Endothelial cell of umbilical vein (primary cell): ENCODE data around the gene SDF4. TPM values are rescaled to one million over a fixed set of nuclear protein-coding genes. Genes with fewer than 3 reads are reported as not detected.

Experiments
- BruUV-seq: library from RNA; stranded (reverse); fragments of 400-500 nt; replicated peaks from 2 replicates; lab custom pipeline; 2021; lab: Mats Ljungman, UMichigan
- CTCF ChIA-PET: fragments of 300-600, 350-600 bp; sonication (Branson Sonifier 250); formaldehyde crosslinking; loops from one replicate; lab custom pipeline; 2021; ENCODE audit warnings: antibody characterized with exemption, inconsistent platforms; lab: Charles Lee
- POLR2A ChIA-PET: fragments of 300-600, 350-600 bp; sonication (Branson Sonifier 250); formaldehyde crosslinking; loops from one replicate; lab custom pipeline; 2021; ENCODE audit warnings: antibody characterized with exemption, inconsistent platforms; lab: Charles Lee
- DNase-seq: peaks from one replicate; pipeline ENCODE4 v3.0.0-alpha.2; 2011; ENCODE audit warnings: low read depth, low spot score
- FAIRE-seq: peaks from 2 replicates; lab custom pipeline; 2011; peaks lifted over from hg19 to GRCh38; lab: Jason Lieb, UNC
- H2AFZ ChIP-seq: 2 replicates; pipeline ENCODE4 v1.6.0; 2012; ENCODE audit warnings: low read depth, low read length, control low read depth, inconsistent platforms
- H3K27ac ChIP-seq: 2 replicates; pipeline ENCODE4 v1.5.1; 2011; ENCODE audit warnings: low read depth, mild to moderate bottlenecking, control low read depth, low read length, moderate library complexity; ENCODE audit not compliant: insufficient read depth
- H3K27me3 ChIP-seq, 2 experiments: 2 replicates each; pipeline versions ENCODE4 v1.6.0 to v1.6.1; 2011; ENCODE audit warnings: low read length in 2 of 2, mixed read lengths in 1 of 2; ENCODE audit not compliant: control insufficient read depth in 2 of 2, insufficient read depth in 2 of 2
- H3K36me3 ChIP-seq, 2 experiments: 2 replicates in 1 of 2; 3 replicates in 1 of 2; pipeline ENCODE4 v1.5.1; 2011; ENCODE audit warnings: low read length in 2 of 2, mild to moderate bottlenecking in 1 of 2, moderate library complexity in 1 of 2; ENCODE audit not compliant: control insufficient read depth in 2 of 2, insufficient read depth in 2 of 2; ENCODE audit errors: extremely low read depth in 1 of 2
- H3K4me1 ChIP-seq: 3 replicates; pipeline ENCODE4 v1.5.1; 2011; ENCODE audit warnings: mild to moderate bottlenecking, low read length; ENCODE audit not compliant: control insufficient read depth, insufficient read depth; ENCODE audit errors: extremely low read depth
- H3K4me2 ChIP-seq: 2 replicates; pipeline ENCODE4 v1.6.1; 2011; ENCODE audit warnings: low read length, control low read depth, mixed read lengths; ENCODE audit not compliant: insufficient read depth
- H3K4me3 ChIP-seq, 3 experiments: fragments of 200-600 bp in 1 of 3; sonication (generic), shearing (Covaris generic) in 1 of 3; replicated peaks in 1 of 3; 2 replicates each; pipeline ENCODE4 v1.5.1; 2011 to 2016; ENCODE audit warnings: control low read depth in 3 of 3, low read length in 3 of 3, mild to moderate bottlenecking in 2 of 3, inconsistent platforms in 1 of 3, low read depth in 1 of 3, moderate library complexity in 1 of 3; ENCODE audit not compliant: insufficient read depth in 1 of 3
- H3K79me2 ChIP-seq: 2 replicates; pipeline ENCODE4 v1.6.0; 2012; ENCODE audit warnings: low read length, inconsistent platforms; ENCODE audit not compliant: control insufficient read depth, insufficient read depth
- H3K9ac ChIP-seq: replicated peaks from 2 replicates; pipeline ENCODE3; 2011; ENCODE audit warnings: low read length, control low read depth; ENCODE audit not compliant: insufficient read depth; ENCODE audit errors: extremely low read depth
- H3K9me1 ChIP-seq: replicated peaks from 3 replicates; pipeline ENCODE4 v1.6.0; 2011; ENCODE audit warnings: mild to moderate bottlenecking, low read length; ENCODE audit not compliant: control insufficient read depth, insufficient read depth; ENCODE audit errors: extremely low read depth
- H3K9me3 ChIP-seq: replicated peaks from 2 replicates; pipeline ENCODE4 v1.5.1; 2012; ENCODE audit warnings: low read length, inconsistent platforms; ENCODE audit not compliant: control insufficient read depth, insufficient read depth
- H4K20me1 ChIP-seq: replicated peaks from 2 replicates; pipeline ENCODE3; 2011; ENCODE audit warnings: mild to moderate bottlenecking, low read length; ENCODE audit not compliant: control insufficient read depth, insufficient read depth; ENCODE audit errors: extremely low read depth
- CTCF ChIP-seq, 2 donors: IDR thresholded peaks; 1 replicate in 1 of 2; 2 replicates in 1 of 2; pipeline ENCODE4 v1.5.1; 2011; ENCODE audit warnings: low read length in 2 of 2, mild to moderate bottlenecking in 2 of 2, moderate library complexity in 2 of 2, control low read depth in 1 of 2, inconsistent platforms in 1 of 2, low read depth in 1 of 2; ENCODE audit not compliant: insufficient read depth in 1 of 2; ENCODE audit errors: extremely low read depth in 1 of 2
- EZH2 ChIP-seq: IDR thresholded peaks from 2 replicates; pipeline ENCODE4 v1.6.1; 2012; ENCODE audit warnings: borderline replicate concordance, low read depth, mild to moderate bottlenecking, moderate library complexity, low read length, inconsistent platforms; ENCODE audit not compliant: severe bottlenecking
- FOS ChIP-seq: IDR thresholded peaks from 2 replicates; pipeline ENCODE4 v1.6.1; 2011; ENCODE audit warnings: mild to moderate bottlenecking, low read length, moderate library complexity, borderline replicate concordance; ENCODE audit not compliant: insufficient read depth
- GATA2 ChIP-seq: IDR thresholded peaks from 2 replicates; pipeline ENCODE4 v1.7.0; 2011; ENCODE audit warnings: low read depth, mild to moderate bottlenecking, moderate library complexity, mixed read lengths, low read length; ENCODE audit not compliant: insufficient read length, insufficient read depth
- POLR2A ChIP-seq: IDR thresholded peaks from 2 replicates; pipeline ENCODE4 v1.6.1; 2012; ENCODE audit warnings: low read depth, mild to moderate bottlenecking, control low read depth, low read length
- dilution Hi-C: fragments of 300-500 bp; cut with MboI; formaldehyde crosslinking; loops from one replicate; pipeline ENCODE4 v1.15.0; 2019; ENCODE audit warnings: low sequenced_read_pairs; ENCODE audit not compliant: extremely low pct_ligation_motif_present
- intact Hi-C: fragments of 100-400 bp; cut with micrococcal nuclease; formaldehyde crosslinking; loops from one replicate; pipeline ENCODE4 v1.10.0; 2022
- polyA plus RNA-seq, 4 experiments: library from polyadenylated mRNA; depleted of rRNA in 3 of 4; stranded (reverse) in 3 of 4; unstranded in 1 of 4; fragments of >200 nt; gene quantifications; 2 replicates each; pipeline versions ENCODE4 v1.2.1 to v1.2.3, GENCODE V29; 2011 to 2012; ENCODE audit warnings: missing spikeins in 1 of 4
- total RNA-seq: library from RNA; stranded (reverse); gene quantifications from 2 replicates; pipeline ENCODE4 v1.2.3, GENCODE V29; 2021
- TF ChIP-seq, protein P1 (sequence below): IDR thresholded peaks from 2 replicates; pipeline ENCODE4 v1.6.1; 2011; ENCODE audit not compliant: insufficient read depth, insufficient read length

SDF4 gene
- total and polyA plus RNA-seq, 2 donors (not counting 3 experiments of a cell fraction or from before 2014, with no cell fraction given): 175 to 185 TPM

DNA sequence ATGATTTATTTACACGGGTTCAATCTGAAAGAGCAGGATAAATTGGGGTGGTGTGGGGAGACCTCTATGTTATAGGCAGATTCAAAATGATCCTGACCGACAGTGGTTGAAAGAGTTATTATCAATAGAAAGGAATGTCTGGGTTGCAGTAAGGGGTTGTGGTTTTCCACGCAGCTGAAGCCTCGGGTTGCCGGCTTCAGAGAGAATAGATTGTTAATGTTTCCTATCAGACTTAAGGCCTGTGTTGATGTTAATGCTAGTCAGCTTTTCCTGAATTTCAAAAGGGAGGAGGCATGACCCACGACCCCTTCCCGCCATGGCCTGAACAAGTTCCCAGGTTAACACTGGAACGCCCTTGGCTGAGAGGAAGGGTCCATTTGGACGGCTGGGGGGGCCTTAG, 44.0 kb upstream of the SDF4 start:
- intact Hi-C loops: loop anchor here (2.0 kb wide), 1 partner anchor 45 kb away; no protein-coding TSS in a partner anchor
- DNase-seq: no peak
- TF ChIP-seq CTCF (IDR thresholded peaks at IDR 0.05; ENCODE audit: extremely low read depth in 1 of 2, insufficient read depth in 1 of 2, low read depth in 1 of 2, low read length in 2 of 2) (no peak), EZH2 (no peak), FOS (no peak), POLR2A (no peak), GATA2 (no peak)
- TF ChIP-seq, protein P1, sequence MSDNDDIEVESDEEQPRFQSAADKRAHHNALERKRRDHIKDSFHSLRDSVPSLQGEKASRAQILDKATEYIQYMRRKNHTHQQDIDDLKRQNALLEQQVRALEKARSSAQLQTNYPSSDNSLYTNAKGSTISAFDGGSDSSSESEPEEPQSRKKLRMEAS: no peak
- Histone ChIP-seq H3K4me1 (peaks cover 24% of the 10 kb centered on the region), H4K20me1 (no peaks in the 10 kb centered on the region), H2AFZ (no peak overlapping the region), H3K27ac (no peak overlapping the region), H3K36me3 (no peaks in the 10 kb centered on the region), H3K9ac (no peak overlapping the region), H3K4me3 (no peak overlapping the region), H3K9me1 (no peaks in the 10 kb centered on the region), H3K9me3 (no peaks in the 10 kb centered on the region), H3K4me2 (no peak overlapping the region), H3K27me3 (no peaks in the 10 kb centered on the region), H3K79me2 (peaks cover 26% of the 10 kb centered on the region)
- no peak for FAIRE-seq
- dilution Hi-C loops: no loop called here
- no TSS peak for BruUV-seq
- POLR2A ChIA-PET: no interaction called here
- CTCF ChIA-PET: no interaction called here
